Diencephalon (tissue), 1 donor: ENCODE results near the gene RFX5. TPM values are rescaled to one million over a fixed set of nuclear protein-coding genes. Genes with fewer than 3 reads are reported as not detected.

Experiments used
- small RNA-seq: library from RNA; depleted of rRNA; stranded (forward); fragments of <200 nt; gene quantifications from one replicate; pipeline ENCODE3, GENCODE V24; 2014
- total RNA-seq: library from RNA; depleted of rRNA; stranded (reverse); fragments of >200 nt; gene quantifications from one replicate; pipeline ENCODE4 v1.2.3, GENCODE V29; 2014

RFX5 gene
- total RNA-seq, result 32.8 TPM

DNA sequence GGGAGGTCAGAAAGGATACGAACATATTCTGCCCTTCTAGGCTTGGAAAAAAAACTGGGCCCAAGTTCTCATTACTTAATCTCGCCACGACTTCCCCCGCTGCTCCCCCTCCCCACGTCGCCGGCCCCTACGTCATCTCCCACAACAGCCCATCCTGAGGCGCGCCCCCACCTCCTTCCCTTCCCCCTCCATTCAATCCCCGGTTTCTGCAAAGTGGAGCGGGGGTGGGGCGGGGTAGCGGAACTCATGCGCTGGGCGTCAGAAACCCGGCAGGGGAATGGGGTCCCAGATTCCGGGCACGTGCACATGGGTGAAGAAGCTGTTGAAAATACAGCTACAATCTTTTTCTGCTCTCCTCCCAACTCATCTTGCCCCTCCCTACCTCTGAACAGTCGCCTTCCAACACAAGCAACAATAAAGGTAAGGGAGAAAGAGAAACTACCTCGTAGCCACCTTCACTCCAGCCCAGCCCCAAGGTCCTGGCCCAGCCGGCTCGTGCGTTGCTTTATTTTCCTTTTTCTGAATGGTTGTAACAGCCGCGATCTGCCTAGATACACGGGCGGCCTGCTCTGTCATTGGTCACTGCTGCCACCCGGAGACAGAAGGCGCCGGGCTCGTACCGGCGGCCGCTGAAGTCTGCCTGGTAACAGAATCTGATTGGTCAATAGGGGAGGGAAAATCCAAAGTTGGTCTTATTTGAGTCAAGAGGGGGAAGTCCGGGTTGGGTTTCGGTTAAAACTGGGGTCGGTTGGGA lies at the start of gene RFX5:
Gene RFX5, minus strand, starts transcription at position 484 of the 754 bp plus-strand sequence. CDS start 932 bp downstream, outside the sequence.

DNA sequence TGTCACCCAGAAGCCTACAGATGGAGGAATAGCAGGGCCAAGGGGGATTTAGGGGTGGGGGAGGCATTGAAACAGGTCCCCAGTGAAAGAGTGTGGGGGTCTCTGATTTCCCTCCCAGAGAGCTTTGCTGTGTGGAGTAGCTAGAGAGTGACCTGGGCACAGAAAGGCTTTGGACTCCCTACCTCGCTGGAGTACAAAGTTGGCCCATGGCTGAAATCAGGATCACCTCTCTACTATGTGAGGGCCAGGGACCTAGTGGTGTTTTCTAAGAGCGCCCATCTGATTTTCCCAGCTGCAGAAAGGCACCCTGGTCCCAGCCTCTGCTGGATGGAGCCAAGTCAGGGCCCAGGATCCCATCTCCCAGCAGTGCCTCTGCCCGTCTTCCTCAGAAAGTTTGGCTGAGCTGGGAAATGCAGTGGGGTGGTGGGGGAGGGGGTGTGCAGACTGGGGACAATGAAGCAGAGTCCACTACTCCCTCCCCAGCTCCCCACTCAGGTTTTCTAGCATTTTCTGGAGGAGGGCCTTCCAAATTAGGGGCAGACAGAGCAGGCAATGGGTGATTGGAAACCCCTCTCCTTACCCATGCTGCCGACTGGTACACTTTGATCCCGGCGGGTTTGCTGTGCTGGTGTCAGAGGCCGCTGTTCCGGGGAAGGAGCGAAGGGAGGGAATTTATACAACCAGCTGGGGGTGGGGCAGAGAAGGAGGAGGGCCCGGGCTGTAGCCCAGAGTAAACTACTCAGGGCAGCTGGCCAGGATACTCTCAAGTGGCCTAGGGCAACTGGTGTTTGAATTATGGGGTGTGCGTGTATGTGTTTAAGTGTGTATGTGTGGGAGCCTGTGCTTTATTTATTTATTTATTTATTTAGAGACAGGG lies 25.2 kb upstream of the RFX5 start, which contains the start of gene SELENBP1:
Gene SELENBP1, minus strand, starts transcription at position 648 of the 877 bp plus-strand sequence. Its CDS starts 64 bp downstream, at position 584.

DNA sequence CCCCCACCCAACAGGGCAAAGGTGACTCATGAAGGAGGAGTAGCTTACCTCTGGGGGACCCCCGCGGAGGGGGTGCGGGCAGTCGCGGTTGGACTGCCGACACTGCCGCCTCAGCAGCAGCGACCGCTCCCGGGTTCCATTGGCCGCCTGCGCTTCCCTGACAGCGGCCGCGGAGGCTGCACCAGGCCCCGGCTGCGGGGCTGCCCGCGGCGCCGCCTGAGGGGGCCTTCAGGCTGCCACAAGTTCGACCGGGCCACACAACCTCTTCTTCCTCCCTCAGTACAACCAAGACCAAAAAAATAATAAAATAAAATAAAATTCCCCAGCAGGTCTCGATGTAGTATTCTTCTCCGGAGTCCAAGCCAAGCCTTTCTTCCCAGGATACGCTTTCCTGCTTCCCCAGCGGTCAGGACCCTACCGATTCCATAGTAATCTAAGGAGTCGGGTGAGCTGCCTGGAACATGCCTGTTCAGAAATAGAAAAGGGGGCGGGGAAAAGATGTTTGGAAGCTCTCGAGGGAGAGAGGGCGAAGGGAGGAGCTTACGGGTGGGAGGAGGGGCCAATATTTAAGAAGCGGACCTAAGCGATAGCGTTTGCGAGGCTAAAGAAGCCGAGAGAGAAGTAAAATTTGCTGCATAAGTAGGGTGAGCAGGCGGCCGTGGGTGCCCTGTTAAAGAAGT lies 19.7 kb downstream of the RFX5 start, which contains the start of gene PI4KB:
Gene PI4KB, minus strand, starts transcription at position 194 of the 680 bp plus-strand sequence. CDS start 10,935 bp downstream, outside the sequence.

Small RNA genes within 50 kb of the gene (small RNA-seq; reads per million reads assigned to genes)
- gene RN7SL444P, result not detected

Other genes with a start within 250 kb of the RFX5 start
- 18.9 TPM for gene SEMA6C, start 200.6 kb downstream of the RFX5 start, total RNA-seq
- gene TNFAIP8L2, start 190.6 kb downstream of the RFX5 start, total RNA-seq, result 2.3 TPM
- 18.5 TPM for gene LYSMD1, start 181.3 kb downstream of the RFX5 start, total RNA-seq
- gene SCNM1, start 181.1 kb downstream of the RFX5 start, total RNA-seq, result 27.9 TPM
- not detected for gene TMOD4, start 171.3 kb downstream of the RFX5 start, total RNA-seq
- gene VPS72, start 157.1 kb downstream of the RFX5 start, total RNA-seq, result 68.5 TPM
- 58.6 TPM for gene PIP5K1A, start 148.7 kb downstream of the RFX5 start, total RNA-seq
- gene PSMD4, start 92.5 kb downstream of the RFX5 start, total RNA-seq, result 113 TPM
- gene ZNF687, start 65.0 kb downstream of the RFX5 start, total RNA-seq, result 9.7 TPM
- 35.3 TPM for gene PI4KB, start 19.8 kb downstream of the RFX5 start, total RNA-seq
- gene SELENBP1, start 25.5 kb upstream of the RFX5 start, total RNA-seq, result 12.7 TPM
- 312 TPM for gene PSMB4, start 52.3 kb upstream of the RFX5 start, total RNA-seq
- 54.2 TPM for gene POGZ, start 112.2 kb upstream of the RFX5 start, total RNA-seq
- 3.2 TPM for gene CGN, start 164.1 kb upstream of the RFX5 start, total RNA-seq
- 11.5 TPM for gene TUFT1, start 193.1 kb upstream of the RFX5 start, total RNA-seq